ENCODE results near the gene HAL. TPM values are rescaled to one million over a fixed set of nuclear protein-coding genes. Genes with fewer than 3 reads are reported as not detected.

The HAL gene
- total and polyA plus RNA-seq, 4 donors = 1.2 to 7.9 (median 4.2) TPM

DNA sequence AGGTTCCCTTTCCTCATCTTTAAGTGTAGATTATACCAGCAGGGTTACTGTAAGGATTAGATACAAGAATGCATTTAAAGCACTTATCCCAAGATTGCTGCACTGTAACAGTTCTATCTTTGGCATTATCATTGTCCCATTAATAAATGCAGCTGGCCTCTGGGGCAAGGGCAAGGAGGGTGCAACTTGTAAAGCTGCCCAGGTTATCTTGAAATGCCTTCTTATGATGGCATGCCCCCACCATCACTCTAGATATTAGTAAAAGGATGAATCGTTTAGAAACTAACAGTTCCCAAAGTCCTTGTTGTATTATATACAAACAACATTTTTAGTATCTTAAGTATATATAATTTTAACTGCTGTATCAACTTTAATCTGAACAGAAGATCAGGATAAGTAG is 32.4 kb upstream of the HAL start:
- 73 to 75% methylated on average over 1 of the region's 1 CpG for WGBS, 2 donors

DNA sequence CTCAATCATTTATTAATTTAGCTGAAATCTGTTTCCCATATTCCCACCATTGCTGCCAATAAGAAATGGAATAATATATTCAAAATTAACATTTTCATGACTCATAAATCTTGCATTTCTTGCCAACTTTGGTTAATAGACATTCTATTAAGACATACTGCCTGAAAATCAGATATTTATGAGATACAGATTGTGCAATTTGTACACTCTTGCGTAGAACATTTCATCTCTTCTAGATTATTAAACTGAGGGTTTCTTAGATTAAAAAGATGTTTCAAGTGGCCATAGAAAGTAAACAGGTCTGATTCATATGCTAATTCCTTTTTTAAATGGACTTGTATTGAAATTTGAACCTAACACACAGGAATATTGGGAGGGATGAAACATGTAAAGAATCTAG is 30.2 kb upstream of the HAL start:
- 86 to 87% methylated on average over 1 of the region's 1 CpG for WGBS, 2 donors
- H3K9me3 ChIP-seq (ENCODE audit: control insufficient read depth in 4 of 4, insufficient read depth in 3 of 4, low read length in 3 of 4) = no peaks in the 10 kb centered on the region
- H3K9ac ChIP-seq (ENCODE audit: insufficient read depth in 1 of 2, low read length in 2 of 2) = no peak overlapping the region
- H3K4me3 ChIP-seq = no peak overlapping the region
- H3K27me3 ChIP-seq (ENCODE audit: control insufficient read depth in 3 of 3, insufficient read depth in 3 of 3, low read length in 2 of 3) = no peaks in the 10 kb centered on the region
- DNase-seq = no peak
- TF ChIP-seq CTCF (IDR thresholded peaks at IDR 0.05; ENCODE audit: control extremely low read depth, extremely low read depth) = no peak
- no peak overlapping the region for H3K27ac ChIP-seq (ENCODE audit: low read depth in 1 of 2, low read length in 1 of 2)
- ATAC-seq (ENCODE audit: insufficient read depth, low FRiP score) = no peak
- H3K36me3 ChIP-seq (ENCODE audit: control insufficient read depth in 4 of 4, insufficient read depth in 4 of 4, low read length in 4 of 4) = peaks cover 11 to 25% (median 17%) of the 10 kb centered on the region in 4 donors
- H3K4me1 ChIP-seq (ENCODE audit: control insufficient read depth in 5 of 5, insufficient read depth in 5 of 5, low read length in 5 of 5) = peaks cover 0 to 9% (median 0%) of the 10 kb centered on the region in 5 donors

More for the DNA sequence above, 32.4 kb upstream of the HAL start:
- H3K36me3 ChIP-seq (ENCODE audit: control insufficient read depth in 4 of 4, insufficient read depth in 4 of 4, low read length in 4 of 4) = peaks cover 6 to 19% (median 7%) of the 10 kb centered on the region in 4 donors
- no peak overlapping the region for H3K4me3 ChIP-seq
- H3K9me3 ChIP-seq (ENCODE audit: control insufficient read depth in 4 of 4, insufficient read depth in 3 of 4, low read length in 3 of 4) = no peaks in the 10 kb centered on the region
- H3K4me1 ChIP-seq (ENCODE audit: control insufficient read depth in 5 of 5, insufficient read depth in 5 of 5, low read length in 5 of 5) = peaks cover 0 to 9% (median 0%) of the 10 kb centered on the region in 5 donors
- TF ChIP-seq CTCF (IDR thresholded peaks at IDR 0.05; ENCODE audit: control extremely low read depth, extremely low read depth) = no peak
- no peak for DNase-seq
- no peak overlapping the region for H3K9ac ChIP-seq (ENCODE audit: insufficient read depth in 1 of 2, low read length in 2 of 2)
- no peaks in the 10 kb centered on the region for H3K27me3 ChIP-seq (ENCODE audit: control insufficient read depth in 3 of 3, insufficient read depth in 3 of 3, low read length in 2 of 3)
- ATAC-seq (ENCODE audit: insufficient read depth, low FRiP score) = no peak
- no peak overlapping the region for H3K27ac ChIP-seq (ENCODE audit: low read depth in 1 of 2, low read length in 1 of 2)

GRCh38 chr12:96025518-96025917 is 29.4 kb upstream of the HAL start:
- no peaks in the 10 kb centered on the region for H3K27me3 ChIP-seq (ENCODE audit: control insufficient read depth in 3 of 3, insufficient read depth in 3 of 3, low read length in 2 of 3)
- H3K4me1 ChIP-seq (ENCODE audit: control insufficient read depth in 5 of 5, insufficient read depth in 5 of 5, low read length in 5 of 5) = peaks cover 0 to 9% (median 2%) of the 10 kb centered on the region in 5 donors
- WGBS, 2 donors = 96 to 99% methylated on average over 4 of the region's 4 CpGs
- H3K27ac ChIP-seq (ENCODE audit: low read depth in 1 of 2, low read length in 1 of 2) = no peak overlapping the region
- DNase-seq (no peak), ATAC-seq (ENCODE audit: insufficient read depth, low FRiP score) (no peak)
- H3K4me3 ChIP-seq = no peak overlapping the region
- peaks cover 11 to 25% (median 18%) of the 10 kb centered on the region in 4 donors for H3K36me3 ChIP-seq (ENCODE audit: control insufficient read depth in 4 of 4, insufficient read depth in 4 of 4, low read length in 4 of 4)
- no peak for TF ChIP-seq CTCF (IDR thresholded peaks at IDR 0.05; ENCODE audit: control extremely low read depth, extremely low read depth)
- H3K9ac ChIP-seq (ENCODE audit: insufficient read depth in 1 of 2, low read length in 2 of 2) = no peak overlapping the region
- H3K9me3 ChIP-seq (ENCODE audit: control insufficient read depth in 4 of 4, insufficient read depth in 3 of 4, low read length in 3 of 4) = no peaks in the 10 kb centered on the region

All from lung (tissue), 12 donors.